Heart left ventricle (tissue), 16 donors: ENCODE measurements around the gene DNAJB2. TPM values are rescaled to one million over a fixed set of nuclear protein-coding genes. Genes with fewer than 3 reads are reported as not detected.

Experiments used
- ATAC-seq, 4 donors: fragments of 200-7000 bp; cut with Tn5 transposase; one replicate each; pipeline ENCODE4 v1.9.1; 2020 to 2022; ENCODE audit warnings: moderate library complexity in 4 of 4, mild to moderate bottlenecking in 3 of 4, moderate number of reproducible peaks in 1 of 4
- DNase-seq, 5 donors: peaks; one replicate each; pipeline ENCODE4 v3.0.0-alpha.2; 2020
- H3K27ac ChIP-seq, 12 donors: fragments of 200-600 bp; sonication (generic) in 4 of 12; one replicate each; pipeline versions ENCODE4 v1.5.0 to v1.8.0; 2016 to 2022; ENCODE audit warnings: mild to moderate bottlenecking in 2 of 12
- H3K27me3 ChIP-seq, 9 donors: fragments of 200-600 bp; sonication (generic) in 2 of 9; one replicate each; pipeline versions ENCODE4 v1.5.1 to v1.8.0; 2016 to 2022; ENCODE audit warnings: mild to moderate bottlenecking in 3 of 9
- H3K36me3 ChIP-seq, 9 donors: fragments of 200-600 bp; sonication (generic) in 2 of 9; one replicate each; pipeline versions ENCODE4 v1.5.0 to v1.8.0; 2018 to 2022; ENCODE audit warnings: mild to moderate bottlenecking in 2 of 9
- H3K4me1 ChIP-seq, 12 donors: fragments of 200-600 bp; sonication (generic) in 4 of 12; one replicate each; pipeline versions ENCODE4 v1.5.0 to v1.8.0; 2016 to 2022; ENCODE audit warnings: mild to moderate bottlenecking in 3 of 12
- H3K4me3 ChIP-seq, 12 donors: fragments of 200-600 bp; sonication (generic) in 4 of 12; one replicate each; pipeline versions ENCODE4 v1.5.0 to v1.8.0; 2017 to 2022; ENCODE audit warnings: mild to moderate bottlenecking in 9 of 12, moderate library complexity in 4 of 12
- H3K9me3 ChIP-seq, 12 donors: fragments of 200-600 bp; sonication (generic) in 4 of 12; one replicate each; pipeline versions ENCODE4 v1.5.0 to v1.8.0; 2016 to 2022; ENCODE audit warnings: mild to moderate bottlenecking in 1 of 12
- POLR2A ChIP-seq, 2 donors: fragments of 450-650 bp; IDR thresholded peaks; one replicate each; pipeline ENCODE4 v1.6.1; 2017; ENCODE audit warnings: antibody characterized with exemption in 2 of 2, mild to moderate bottlenecking in 2 of 2, moderate library complexity in 2 of 2
- WGBS, 4 donors: extraction: QIAGEN DNeasy Blood & Tissue Kit in 2 of 4; methylation state at CpG; one replicate each; pipeline versions ENCODE4 v1.1.5 to v1.1.7; 2013 to 2018; 5-methylcytosine and 5-hydroxymethylcytosine counted together
- intact Hi-C, 10 donors: fragments of 100-400 bp; cut with DNase I; formaldehyde crosslinking; loops; one replicate each; pipeline versions ENCODE4 v1.11.1 to v1.14.2; 2022
- polyA plus RNA-seq, 2 donors: library from polyadenylated mRNA; stranded (reverse); fragments of 200-250 nt; gene quantifications; one replicate each; pipeline ENCODE4 v1.2.3, GENCODE V29; 2013
- total RNA-seq, 9 donors: library from RNA; depleted of rRNA in 2 of 9; stranded (reverse); fragments of >200 nt in 2 of 9; fragmentation: NEBNext Ultra II Directional in 3 of 9; extraction: Animal tissue kit (Norgen Biotek cat#: 25700) in 3 of 9; gene quantifications; one replicate each; pipeline versions ENCODE4 v1.1.0 to v1.2.4, GENCODE V29; 2016 to 2023
- TF ChIP-seq, protein P1 (sequence below), 12 donors: fragments of 200-600 bp; sonication (generic) in 4 of 12; IDR thresholded peaks; one replicate each; pipeline versions ENCODE4 v1.5.0 to v1.8.0; 2018 to 2022; ENCODE audit warnings: antibody characterized with exemption in 12 of 12, mild to moderate bottlenecking in 5 of 12
- donor health status: ischemic (EF 13 %, LVEDD 7.1; RV severe dilation, severe dysfunction).
- donor health status: healthy with polysubstance abuse.
- donor health status: DM: no; HTN: yes; CAD: no.
- donor health status: DM: no; HTN: no; CAD: no.
- donor health status: ischemic (EF 25% LVEDD 6.9; RV normal size, moderate dysfunction).
- donor health status: ischemic (EF 25% LVEDD 5.7; RV mildly dilated, moderate dysfunction).
- donor health status: healthy.
- donor health status: DM: yes; HTN: yes; CAD: no.
- donor health status: ischemic (EF 35%, LVEDD 5.7; RV mildly dilated, moderate dysfunction).
- donor health status: nonischemic (EF 11% LVEDD 7.7; RV severe dilation, severe dysfunction).
- donor health status: DM: yes; HTN: yes; CAD: no.
- donor health status: PGD.
- donor health status: ischemic (EF 29% LVEDD 5.4; RV normal size, mild dysfunction).
- donor health status: nonischemic (EF 23%, LVEDD 6.1; RV moderate dilation, normal function).

Gene DNAJB2
- total and polyA plus RNA-seq, 11 donors, result 61.3 to 181 (median 74.9) TPM

DNA sequence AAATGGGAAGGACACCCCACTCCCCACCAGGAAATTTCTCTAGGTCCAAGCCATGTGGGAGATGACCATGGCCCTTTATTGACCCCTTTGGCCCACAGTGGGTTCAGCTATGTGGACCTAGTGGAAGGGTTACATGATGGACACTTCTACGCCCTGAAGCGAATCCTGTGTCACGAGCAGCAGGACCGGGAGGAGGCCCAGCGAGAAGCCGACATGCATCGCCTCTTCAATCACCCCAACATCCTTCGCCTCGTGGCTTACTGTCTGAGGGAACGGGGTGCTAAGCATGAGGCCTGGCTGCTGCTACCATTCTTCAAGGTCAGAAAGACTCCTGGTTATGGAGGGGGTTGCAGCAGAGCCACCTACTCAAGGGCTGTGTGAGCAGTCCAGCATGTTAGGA, 32.6 kb upstream of the DNAJB2 start:
- 95 to 98% (median 96%) methylated on average over 10 of the region's 10 CpGs for WGBS, 4 donors
- DNase-seq, result no peak
- Histone ChIP-seq H3K27ac (peak overlapping the region in 2 of 12 donors; percentile 28 to 95), H3K4me3 (peak overlapping the region in 1 of 12 donors; percentile 67), H3K27me3 (no peaks in the 10 kb centered on the region), H3K9me3 (no peaks in the 10 kb centered on the region), H3K36me3 (peaks cover 0 to 41% (median 29%) of the 10 kb centered on the region in 9 donors), H3K4me1 (peaks cover 6 to 66% (median 39%) of the 10 kb centered on the region in 12 donors)
- intact Hi-C loops, result loop anchor here in 3 of 10 donors (2.0 to 10.0 kb wide), 3 partner anchors 40 to 48 kb away; partner anchors contain the start of gene ZFAND2B (in 2 of the 3)
- no peak for TF ChIP-seq POLR2A (IDR thresholded peaks at IDR 0.05)
- TF ChIP-seq, protein P1, sequence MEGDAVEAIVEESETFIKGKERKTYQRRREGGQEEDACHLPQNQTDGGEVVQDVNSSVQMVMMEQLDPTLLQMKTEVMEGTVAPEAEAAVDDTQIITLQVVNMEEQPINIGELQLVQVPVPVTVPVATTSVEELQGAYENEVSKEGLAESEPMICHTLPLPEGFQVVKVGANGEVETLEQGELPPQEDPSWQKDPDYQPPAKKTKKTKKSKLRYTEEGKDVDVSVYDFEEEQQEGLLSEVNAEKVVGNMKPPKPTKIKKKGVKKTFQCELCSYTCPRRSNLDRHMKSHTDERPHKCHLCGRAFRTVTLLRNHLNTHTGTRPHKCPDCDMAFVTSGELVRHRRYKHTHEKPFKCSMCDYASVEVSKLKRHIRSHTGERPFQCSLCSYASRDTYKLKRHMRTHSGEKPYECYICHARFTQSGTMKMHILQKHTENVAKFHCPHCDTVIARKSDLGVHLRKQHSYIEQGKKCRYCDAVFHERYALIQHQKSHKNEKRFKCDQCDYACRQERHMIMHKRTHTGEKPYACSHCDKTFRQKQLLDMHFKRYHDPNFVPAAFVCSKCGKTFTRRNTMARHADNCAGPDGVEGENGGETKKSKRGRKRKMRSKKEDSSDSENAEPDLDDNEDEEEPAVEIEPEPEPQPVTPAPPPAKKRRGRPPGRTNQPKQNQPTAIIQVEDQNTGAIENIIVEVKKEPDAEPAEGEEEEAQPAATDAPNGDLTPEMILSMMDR (IDR thresholded peaks at IDR 0.05), result no peak
- no peak for ATAC-seq

DNA sequence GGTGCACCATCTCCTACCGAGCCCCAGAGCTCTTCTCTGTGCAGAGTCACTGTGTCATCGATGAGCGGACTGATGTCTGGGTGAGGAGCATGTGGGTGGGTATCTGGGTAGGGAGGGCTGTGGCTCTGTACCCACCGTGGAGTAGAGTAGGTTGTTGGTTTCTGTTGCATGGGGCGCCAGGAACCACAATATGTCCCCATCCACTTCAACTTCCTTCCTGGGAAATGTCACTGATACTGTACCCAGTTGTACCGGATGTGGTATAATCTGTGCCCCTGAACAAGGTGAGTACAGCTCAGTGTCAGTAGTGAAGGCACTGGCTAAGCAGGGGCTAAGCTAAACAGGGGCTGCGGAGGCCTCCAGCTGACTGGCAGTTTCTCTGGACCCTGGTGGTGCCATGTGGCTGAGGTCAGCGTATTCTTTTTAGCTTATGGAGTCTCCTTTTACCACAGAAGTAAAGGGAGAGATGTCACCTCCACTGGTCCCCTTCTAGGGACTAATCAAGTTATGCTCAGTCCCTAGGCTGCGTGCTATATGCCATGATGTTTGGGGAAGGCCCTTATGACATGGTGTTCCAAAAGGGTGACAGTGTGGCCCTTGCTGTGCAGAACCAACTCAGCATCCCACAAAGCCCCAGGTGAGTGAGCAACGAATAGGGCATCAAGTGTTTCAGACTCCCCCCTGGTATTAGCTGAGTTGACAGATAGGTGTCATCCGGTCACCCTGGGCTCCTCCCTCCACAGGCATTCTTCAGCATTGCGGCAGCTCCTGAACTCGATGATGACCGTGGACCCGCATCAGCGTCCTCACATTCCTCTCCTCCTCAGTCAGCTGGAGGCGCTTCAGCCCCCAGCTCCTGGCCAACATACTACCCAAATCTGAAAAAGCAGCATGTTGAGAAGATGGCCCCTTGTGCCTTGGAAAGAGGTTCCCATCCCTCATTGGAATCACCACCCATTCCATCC, 31.2 kb upstream of the DNAJB2 start:
- TF ChIP-seq, protein P1 (IDR thresholded peaks at IDR 0.05), result no peak
- no peak for TF ChIP-seq POLR2A (IDR thresholded peaks at IDR 0.05)
- intact Hi-C loops, result loop anchor here in 3 of 10 donors (2.0 to 10.0 kb wide), 3 partner anchors 41 to 47 kb away; partner anchors contain the start of gene ZFAND2B (in 2 of the 3)
- no peaks in the 10 kb centered on the region for H3K9me3 ChIP-seq
- peak overlapping the region in 1 of 12 donors; percentile 7 for H3K4me3 ChIP-seq
- 85 to 92% (median 88%) methylated on average over 13 to 17 of the region's 17 CpGs for WGBS, 4 donors
- DNase-seq (no peak), ATAC-seq (no peak)
- H3K36me3 ChIP-seq, result peaks cover 0 to 41% (median 29%) of the 10 kb centered on the region in 9 donors
- H3K27ac ChIP-seq, result peak overlapping the region in 5 of 12 donors; percentile 67 to 95 (median 79)
- H3K27me3 ChIP-seq, result no peaks in the 10 kb centered on the region
- peaks cover 6 to 81% (median 50%) of the 10 kb centered on the region in 12 donors for H3K4me1 ChIP-seq

DNA sequence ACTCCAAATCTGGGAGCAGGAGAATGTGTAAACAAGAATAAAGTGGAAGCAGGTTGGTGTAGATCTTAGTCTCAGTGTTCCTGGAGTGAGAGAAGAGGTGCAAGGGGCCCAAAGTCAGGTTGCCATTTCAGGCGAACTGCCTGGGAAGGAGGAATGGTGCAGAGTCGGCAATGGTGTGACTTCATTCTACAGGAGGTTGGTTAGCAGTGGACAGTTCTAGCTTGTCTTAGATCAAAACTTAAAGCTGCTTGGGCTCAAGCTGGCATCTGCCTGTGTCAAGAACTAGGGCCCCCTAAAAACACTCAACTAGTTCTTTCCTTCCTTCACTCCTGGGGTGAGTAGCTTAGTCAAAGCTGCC, 30.3 kb upstream of the DNAJB2 start:
- Histone ChIP-seq H3K27ac (peak overlapping the region; percentile 58 to 95 (median 77)), H3K4me3 (peak overlapping the region in 3 of 12 donors; percentile 10 to 42 (median 12)), H3K27me3 (no peaks in the 10 kb centered on the region), H3K4me1 (peaks cover 6 to 85% (median 53%) of the 10 kb centered on the region in 12 donors), H3K36me3 (peaks cover 0 to 41% (median 29%) of the 10 kb centered on the region in 9 donors), H3K9me3 (no peaks in the 10 kb centered on the region)
- no peak for ATAC-seq
- no peak for DNase-seq
- 77 to 79% (median 78%) methylated on average over 2 of the region's 2 CpGs for WGBS, 4 donors
- intact Hi-C loops, result loop anchor here in 2 of 10 donors (5.0 to 10.0 kb wide), 2 partner anchors 43 to 46 kb away; no protein-coding TSS in a partner anchor
- no peak for TF ChIP-seq POLR2A (IDR thresholded peaks at IDR 0.05)
- TF ChIP-seq, protein P1 (IDR thresholded peaks at IDR 0.05), result no peak
